Tibial nerve (tissue), 4 donors: ENCODE data around the gene MPHOSPH6.

ENCODE experiments used
- CTCF ChIP-seq, 5 experiments: fragments of 200-600 bp in 3 of 5; fragments of 450-650 bp in 2 of 5; sonication (generic) in 3 of 5; IDR thresholded peaks; one replicate each; pipeline ENCODE4 v1.5.1; 2016 to 2019; ENCODE audit warnings: antibody characterized with exemption in 5 of 5, mild to moderate bottlenecking in 3 of 5, moderate library complexity in 2 of 5
- EP300 ChIP-seq, 2 donors: sonication (generic); formaldehyde crosslinking; IDR thresholded peaks; one replicate each; pipeline ENCODE4 v1.6.1; 2017; ENCODE audit warnings: antibody characterized with exemption in 2 of 2, mild to moderate bottlenecking in 1 of 2
- POLR2A ChIP-seq, 2 donors: fragments of 450-650 bp; IDR thresholded peaks; one replicate each; pipeline ENCODE4 v1.6.1; 2017; ENCODE audit warnings: antibody characterized with exemption in 2 of 2, mild to moderate bottlenecking in 2 of 2, moderate library complexity in 2 of 2

DNA sequence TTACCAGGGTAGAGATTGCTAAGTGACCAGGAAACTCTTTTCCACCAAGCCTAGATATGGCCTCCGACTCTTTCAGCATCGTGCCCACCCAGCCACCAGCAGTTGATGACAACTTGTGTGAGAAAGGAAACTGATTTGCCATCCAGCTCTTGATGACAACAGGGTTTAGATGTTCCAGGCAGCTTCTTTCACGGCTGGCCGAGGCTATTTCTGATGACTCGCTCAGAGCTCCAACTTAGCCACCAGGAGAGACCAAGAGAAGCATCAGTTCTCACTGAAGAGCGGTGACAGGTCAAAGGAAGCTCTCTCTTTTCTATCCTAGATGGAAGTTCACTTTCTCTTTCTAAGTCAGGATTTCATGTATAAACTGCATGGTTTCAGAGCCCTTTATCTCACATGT is 61.2 kb downstream of the MPHOSPH6 start:
- TF ChIP-seq CTCF (IDR thresholded peaks at IDR 0.05), result no peak
- TF ChIP-seq EP300 (IDR thresholded peaks at IDR 0.05), result no peak
- TF ChIP-seq POLR2A (IDR thresholded peaks at IDR 0.05), result no peak
